NCI-H748 (cell line): ENCODE results near the gene GRK4.

Source experiments
- DNase-seq: peaks from one replicate; lab custom pipeline; 2025; ENCODE audit not compliant: unreplicated experiment; lab: John Stamatoyannopoulos, UW

The GRK4 gene

GRCh38 chr4:3010998-3011397 is 47.6 kb downstream of the GRK4 start:
- no peak for DNase-seq

GRCh38 chr4:3011456-3012220 is 48.3 kb downstream of the GRK4 start:
- DNase-seq = no peak

GRCh38 chr4:3013323-3013722 is 50.0 kb downstream of the GRK4 start:
- DNase-seq = no peak

- no peak for DNase-seq
Observed at GRCh38 chr4:3013839-3014350, 50.5 kb downstream of the GRK4 start.

GRCh38 chr4:3016961-3017360 is 53.6 kb downstream of the GRK4 start:
- DNase-seq = no peak

- no peak for DNase-seq
Observed at GRCh38 chr4:3017504-3017903, 54.1 kb downstream of the GRK4 start.

- no peak for DNase-seq
Observed at GRCh38 chr4:3019145-3019846, 55.9 kb downstream of the GRK4 start.

GRCh38 chr4:3021127-3021526 is 57.8 kb downstream of the GRK4 start:
- no peak for DNase-seq

- DNase-seq = no peak
Observed at GRCh38 chr4:3021627-3022026, 58.3 kb downstream of the GRK4 start.

- DNase-seq = no peak
Observed at GRCh38 chr4:3022112-3022511, 58.7 kb downstream of the GRK4 start.

- no peak for DNase-seq
Observed at GRCh38 chr4:3022651-3023050, 59.3 kb downstream of the GRK4 start.

GRCh38 chr4:3025881-3026280 is 62.5 kb downstream of the GRK4 start:
- DNase-seq = no peak

GRCh38 chr4:3026540-3026939 is 63.2 kb downstream of the GRK4 start:
- DNase-seq = no peak

- DNase-seq = no peak
Observed at GRCh38 chr4:3029464-3029863, 66.1 kb downstream of the GRK4 start.

GRCh38 chr4:3030566-3031356 is 67.4 kb downstream of the GRK4 start:
- no peak for DNase-seq

- peak; percentile 4 for DNase-seq
Observed at GRCh38 chr4:3031357-3032082, 68.1 kb downstream of the GRK4 start.

- no peak for DNase-seq
Observed at GRCh38 chr4:3034231-3034630, 70.9 kb downstream of the GRK4 start.

- no peak for DNase-seq
Observed at GRCh38 chr4:3035249-3035648, 71.9 kb downstream of the GRK4 start.

- DNase-seq = no peak
Observed at GRCh38 chr4:3035674-3036073, 72.3 kb downstream of the GRK4 start.

GRCh38 chr4:3036131-3036952 is 73.0 kb downstream of the GRK4 start:
- DNase-seq = no peak
